ENCODE results near the gene FAM111A.

Gene FAM111A

GRCh38 chr11:59117774-59118173 is 24.9 kb upstream of the FAM111A start:
- TF ChIP-seq, protein P1, sequence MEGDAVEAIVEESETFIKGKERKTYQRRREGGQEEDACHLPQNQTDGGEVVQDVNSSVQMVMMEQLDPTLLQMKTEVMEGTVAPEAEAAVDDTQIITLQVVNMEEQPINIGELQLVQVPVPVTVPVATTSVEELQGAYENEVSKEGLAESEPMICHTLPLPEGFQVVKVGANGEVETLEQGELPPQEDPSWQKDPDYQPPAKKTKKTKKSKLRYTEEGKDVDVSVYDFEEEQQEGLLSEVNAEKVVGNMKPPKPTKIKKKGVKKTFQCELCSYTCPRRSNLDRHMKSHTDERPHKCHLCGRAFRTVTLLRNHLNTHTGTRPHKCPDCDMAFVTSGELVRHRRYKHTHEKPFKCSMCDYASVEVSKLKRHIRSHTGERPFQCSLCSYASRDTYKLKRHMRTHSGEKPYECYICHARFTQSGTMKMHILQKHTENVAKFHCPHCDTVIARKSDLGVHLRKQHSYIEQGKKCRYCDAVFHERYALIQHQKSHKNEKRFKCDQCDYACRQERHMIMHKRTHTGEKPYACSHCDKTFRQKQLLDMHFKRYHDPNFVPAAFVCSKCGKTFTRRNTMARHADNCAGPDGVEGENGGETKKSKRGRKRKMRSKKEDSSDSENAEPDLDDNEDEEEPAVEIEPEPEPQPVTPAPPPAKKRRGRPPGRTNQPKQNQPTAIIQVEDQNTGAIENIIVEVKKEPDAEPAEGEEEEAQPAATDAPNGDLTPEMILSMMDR (IDR thresholded peaks at IDR 0.05) = no peak

DNA sequence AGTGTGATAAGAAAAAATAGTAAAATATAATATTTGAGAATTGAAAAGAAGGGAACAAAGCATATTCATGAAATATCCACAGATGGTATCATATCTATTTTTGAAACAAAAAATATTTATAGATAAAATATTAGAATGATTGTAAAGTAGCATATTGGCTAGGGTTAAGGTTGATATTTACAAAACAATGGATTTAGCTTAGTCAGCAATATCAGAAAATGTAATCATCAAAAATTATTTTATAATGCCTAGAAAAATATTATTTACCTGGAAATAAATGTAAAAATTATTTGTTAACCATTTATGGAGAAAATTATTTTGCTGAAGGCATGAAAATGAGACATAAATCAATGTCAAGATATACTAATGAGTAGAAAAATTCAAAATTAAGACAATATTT is 22.8 kb upstream of the FAM111A start:
- TF ChIP-seq, protein P1 (IDR thresholded peaks at IDR 0.05) = no peak

GRCh38 chr11:59135648-59136461 is 6.8 kb upstream of the FAM111A start:
- TF ChIP-seq, protein P1 (IDR thresholded peaks at IDR 0.05) = peak; percentile 98

GRCh38 chr11:59137190-59137589 is 5.5 kb upstream of the FAM111A start:
- TF ChIP-seq, protein P1 (IDR thresholded peaks at IDR 0.05) = no peak

GRCh38 chr11:59138643-59139042 is 4.0 kb upstream of the FAM111A start:
- TF ChIP-seq, protein P1 (IDR thresholded peaks at IDR 0.05) = no peak

DNA sequence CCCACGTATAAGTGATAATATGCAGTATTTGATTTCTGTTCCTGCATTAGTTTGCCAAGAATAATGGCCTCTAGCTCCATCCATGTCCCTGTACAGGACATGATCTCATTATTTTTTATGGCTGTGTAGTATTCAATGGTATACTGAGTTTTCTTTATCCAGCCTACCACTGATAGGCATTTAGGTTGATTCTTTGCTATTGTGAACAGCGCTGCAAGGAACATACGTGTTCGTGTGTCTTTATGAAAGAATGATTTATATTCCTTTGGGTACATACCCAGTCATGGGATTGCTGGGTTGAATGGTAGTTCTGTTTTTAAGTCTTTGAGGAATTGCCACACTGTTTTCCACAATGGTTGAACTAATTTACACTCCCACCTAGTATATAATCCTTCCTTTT is 1.5 kb upstream of the FAM111A start:
- TF ChIP-seq, protein P1 (IDR thresholded peaks at IDR 0.05) = no peak

- TF ChIP-seq, protein P1 (IDR thresholded peaks at IDR 0.05) = no peak
Observed at GRCh38 chr11:59141673-59142460, 789 bp upstream of the FAM111A start.

All from LNCAP (cell line).